Motor neuron (in vitro differentiated cells): ENCODE data around the gene IGDCC3. TPM values are rescaled to one million over a fixed set of nuclear protein-coding genes. Genes with fewer than 3 reads are reported as not detected.
"Not testable (repeated sequence)": the region's sequence is repeated elsewhere in the genome, so short reads cannot be mapped to it uniquely, and the experiment has no call there.

Experiments used
- ATAC-seq, 8 experiments: fragments of 200-7000 bp; cut with Tn5 transposase; replicated peaks in 6 of 8; 2 replicates each; pipeline ENCODE4 v1.8.0; 2021; ENCODE audit warnings: mild to moderate bottlenecking in 8 of 8, moderate library complexity in 8 of 8
- H3K27ac ChIP-seq, 2 donors: fragments of 250-450 bp; sonication (Bioruptor Pico); 2 replicates each; pipeline ENCODE4 v1.9.0; 2021; ENCODE audit warnings: antibody characterized with exemption in 2 of 2, mild to moderate bottlenecking in 2 of 2, moderate library complexity in 1 of 2
- H3K4me1 ChIP-seq, 2 donors: fragments of 250-450 bp; sonication (Bioruptor Pico); replicated peaks in 1 of 2; 2 replicates each; pipeline ENCODE4 v1.6.1; 2021; ENCODE audit warnings: antibody characterized with exemption in 2 of 2, mild to moderate bottlenecking in 2 of 2, moderate library complexity in 1 of 2
- H3K4me3 ChIP-seq, 5 donors: fragments of 250-450 bp; sonication (Bioruptor Pico); 2 replicates each; pipeline ENCODE4 v1.9.0; 2021; ENCODE audit warnings: antibody characterized with exemption in 5 of 5, mild to moderate bottlenecking in 5 of 5, moderate library complexity in 4 of 5
- WGBS, 10 experiments: fragments of 450-650 bp; shearing (Covaris generic); methylation state at CpG; one replicate each; pipeline ENCODE4 v1.0.0; 2022; 5-methylcytosine and 5-hydroxymethylcytosine counted together
- in situ Hi-C, 9 experiments: fragments of 400-800 bp; cut with MboI; loops; one replicate each; pipeline ENCODE4 v1.15.0; 2021; ENCODE audit warnings: low sequenced_read_pairs in 9 of 9, low pct_unique_long_range_greater_than_20kb in 2 of 9; ENCODE audit not compliant: unreplicated experiment in 9 of 9
- total RNA-seq, 8 experiments: library from RNA; unstranded; fragments of 300-600 nt; gene quantifications; 2 replicates each; pipeline versions ENCODE4 v1.2.3 to v1.2.4, GENCODE V29; 2022

The IGDCC3 gene
- total RNA-seq, 8 experiments from 2014 or later = 0.15 to 189 (median 10.9) TPM

GRCh38 chr15:65361708-65362459 is 15.9 kb downstream of the IGDCC3 start:
- Histone ChIP-seq H3K4me3 (no peak overlapping the region), H3K4me1 (peaks cover 13 to 19% of the 10 kb centered on the region in 2 donors), H3K27ac (no peak overlapping the region)
- in situ Hi-C loops = no loop called here
- 60 to 97% (median 92%) methylated on average over 1 to 22 of the region's 32 CpGs; no CpG with 5 or more reads in 2 of the 10 experiments for WGBS, 10 experiments
- no peak for ATAC-seq

GRCh38 chr15:65360506-65360905 is 17.3 kb downstream of the IGDCC3 start:
- Histone ChIP-seq H3K4me1 (peaks cover 21 to 31% of the 10 kb centered on the region in 2 donors), H3K4me3 (no peak overlapping the region), H3K27ac (no peak overlapping the region)
- WGBS, 10 experiments = 38 to 100% (median 83%) methylated on average over 1 of the region's 1 CpG; no CpG with 5 or more reads in 7 of the 10 experiments
- ATAC-seq = no peak
- in situ Hi-C loops = no loop called here

GRCh38 chr15:65355988-65356353 is 21.8 kb downstream of the IGDCC3 start:
- 0 to 44% (median 4%) methylated on average over 1 to 4 of the region's 17 CpGs; no CpG with 5 or more reads in 5 of the 10 experiments for WGBS, 10 experiments
- in situ Hi-C loops = no loop called here
- peak in 6 of 8 experiments; percentile 22 to 42 (median 30) for ATAC-seq
- peaks cover 18 to 33% of the 10 kb centered on the region in 2 donors for H3K4me1 ChIP-seq
- peak overlapping the region; percentile 89 to 91 for H3K27ac ChIP-seq
- H3K4me3 ChIP-seq = peak overlapping the region; percentile 21 to 46 (median 32)

- in situ Hi-C loops = no loop called here
- Histone ChIP-seq H3K4me1 (peaks cover 18 to 31% of the 10 kb centered on the region in 2 donors), H3K27ac (peak overlapping the region; percentile 89 to 91), H3K4me3 (peak overlapping the region; percentile 21 to 46 (median 32))
- WGBS, 10 experiments = no CpG with 5 or more reads among the region's 85 CpGs
- ATAC-seq = peak; percentile 79 to 89 (median 86)
These were observed 22.4 kb downstream of the IGDCC3 start for GRCh38 chr15:65355173-65355987.

- WGBS, 10 experiments = 0 to 100% (median 14%) methylated on average over 1 to 5 of the region's 10 CpGs; no CpG with 5 or more reads in 6 of the 10 experiments
- Histone ChIP-seq H3K4me1 (peaks cover 18 to 31% of the 10 kb centered on the region in 2 donors), H3K4me3 (peak overlapping the region; percentile 21 to 46 (median 32)), H3K27ac (peak overlapping the region; percentile 89 to 91)
- no peak for ATAC-seq
- in situ Hi-C loops = no loop called here
These were observed 23.0 kb downstream of the IGDCC3 start for GRCh38 chr15:65354835-65355172.

GRCh38 chr15:65351972-65352371 is 25.8 kb downstream of the IGDCC3 start:
- 0 to 92% (median 48%) methylated on average over 1 of the region's 1 CpG; no CpG with 5 or more reads in 4 of the 10 experiments for WGBS, 10 experiments
- in situ Hi-C loops, H3K4me3 ChIP-seq, ATAC-seq, H3K27ac ChIP-seq: not testable (repeated sequence)
- H3K4me1 ChIP-seq = peaks cover 18 to 35% of the 10 kb centered on the region in 2 donors

GRCh38 chr15:65349338-65349737 is 28.5 kb downstream of the IGDCC3 start:
- WGBS, 10 experiments = 36 to 100% (median 81%) methylated on average over 1 to 8 of the region's 8 CpGs
- in situ Hi-C loops = no loop called here
- H3K4me1 ChIP-seq = peaks cover 21 to 24% of the 10 kb centered on the region in 2 donors
- no peak for ATAC-seq
- H3K27ac ChIP-seq = no peak overlapping the region
- H3K4me3 ChIP-seq = no peak overlapping the region

- WGBS, 10 experiments = 68 to 100% (median 93%) methylated on average over 1 to 8 of the region's 8 CpGs; no CpG with 5 or more reads in 4 of the 10 experiments
- in situ Hi-C loops = not testable (repeated sequence)
These were observed 30.0 kb downstream of the IGDCC3 start for GRCh38 chr15:65347756-65348155.

GRCh38 chr15:65346856-65347598 is 30.8 kb downstream of the IGDCC3 start:
- Histone ChIP-seq H3K4me1 (peaks cover 31 to 38% of the 10 kb centered on the region in 2 donors), H3K27ac (no peak overlapping the region), H3K4me3 (no peak overlapping the region)
- in situ Hi-C loops = no loop called here
- ATAC-seq = no peak
- 47 to 100% (median 87%) methylated on average over 1 to 5 of the region's 6 CpGs; no CpG with 5 or more reads in 4 of the 10 experiments for WGBS, 10 experiments

More at GRCh38 chr15:65347756-65348155, 30.0 kb downstream of the IGDCC3 start:
- H3K4me3 ChIP-seq, ATAC-seq, H3K27ac ChIP-seq: not testable (repeated sequence)
- peaks cover 31 to 35% of the 10 kb centered on the region in 2 donors for H3K4me1 ChIP-seq

- Histone ChIP-seq H3K4me1 (peaks cover 42 to 48% of the 10 kb centered on the region in 2 donors), H3K4me3 (no peak overlapping the region), H3K27ac (peak overlapping the region; percentile 7 to 17)
- ATAC-seq = peak in 1 of 8 experiments; percentile 19
- in situ Hi-C loops = no loop called here
- WGBS, 10 experiments = 20 to 83% (median 80%) methylated on average over 1 of the region's 2 CpGs; no CpG with 5 or more reads in 7 of the 10 experiments
These were observed 32.9 kb downstream of the IGDCC3 start for GRCh38 chr15:65344914-65345275.

GRCh38 chr15:65344214-65344913 is 33.4 kb downstream of the IGDCC3 start:
- ATAC-seq = peak; percentile 31 to 83 (median 42)
- 20% methylated on average over 1 of the region's 8 CpGs; no CpG with 5 or more reads in 9 of the 10 experiments for WGBS, 10 experiments
- in situ Hi-C loops = no loop called here
- Histone ChIP-seq H3K4me1 (peaks cover 47 to 53% of the 10 kb centered on the region in 2 donors), H3K4me3 (no peak overlapping the region), H3K27ac (peak overlapping the region; percentile 7 to 17)

- WGBS, 10 experiments = 0 to 95% (median 84%) methylated on average over 1 to 8 of the region's 10 CpGs; no CpG with 5 or more reads in 3 of the 10 experiments
- Histone ChIP-seq H3K4me1 (peaks cover 56 to 62% of the 10 kb centered on the region in 2 donors), H3K4me3 (no peak overlapping the region), H3K27ac (peak overlapping the region in 1 of 2 donors; percentile 7)
- in situ Hi-C loops = no loop called here
- no peak for ATAC-seq
These were observed 34.3 kb downstream of the IGDCC3 start for GRCh38 chr15:65343374-65343981.
